Measurements from ENCODE around the gene GNPDA2. TPM values are rescaled to one million over a fixed set of nuclear protein-coding genes. Genes with fewer than 3 reads are reported as not detected.

The GNPDA2 gene
- total and polyA plus RNA-seq, 2 donors from 2014 or later: 12.3 to 19.4 TPM

- H3K27me3 ChIP-seq (ENCODE audit: control insufficient read depth, insufficient read depth, low read length): no peaks in the 10 kb centered on the region
- no peaks in the 10 kb centered on the region for H3K4me1 ChIP-seq (ENCODE audit: control insufficient read depth in 2 of 3, insufficient read depth in 2 of 3, low read depth in 1 of 3, low read length in 3 of 3)
- no peak for TF ChIP-seq CTCF (IDR thresholded peaks at IDR 0.05; ENCODE audit: borderline replicate concordance, extremely low read depth, insufficient read depth)
- FAIRE-seq: no peak
- intact Hi-C loops (cut with DNase I): no loop called here
- no peak overlapping the region for H3K27ac ChIP-seq (ENCODE audit: low read depth in 2 of 2, low read length in 2 of 2)
- no peak overlapping the region for H3K4me3 ChIP-seq (ENCODE audit: low read length in 3 of 3)
- no peak overlapping the region for H3K9ac ChIP-seq (ENCODE audit: low read length in 3 of 3)
- H3K9me3 ChIP-seq (ENCODE audit: control insufficient read depth in 2 of 3, insufficient read depth in 1 of 3, low read length in 3 of 3): no peaks in the 10 kb centered on the region
- no peak for DNase-seq
- no peaks in the 10 kb centered on the region for H3K36me3 ChIP-seq (ENCODE audit: control insufficient read depth in 2 of 3, insufficient read depth in 3 of 3, low read length in 3 of 3)
Observed at GRCh38 chr4:44671636-44672035, 54.7 kb downstream of the GNPDA2 start.

- no peak overlapping the region for H3K4me3 ChIP-seq (ENCODE audit: low read length in 3 of 3)
- no peak overlapping the region for H3K27ac ChIP-seq (ENCODE audit: low read depth in 2 of 2, low read length in 2 of 2)
- H3K27me3 ChIP-seq (ENCODE audit: control insufficient read depth, insufficient read depth, low read length): no peaks in the 10 kb centered on the region
- H3K4me1 ChIP-seq (ENCODE audit: control insufficient read depth in 2 of 3, insufficient read depth in 2 of 3, low read depth in 1 of 3, low read length in 3 of 3): no peaks in the 10 kb centered on the region
- no peak for FAIRE-seq
- intact Hi-C loops (cut with DNase I): no loop called here
- no peak overlapping the region for H3K9ac ChIP-seq (ENCODE audit: low read length in 3 of 3)
- H3K36me3 ChIP-seq (ENCODE audit: control insufficient read depth in 2 of 3, insufficient read depth in 3 of 3, low read length in 3 of 3): no peaks in the 10 kb centered on the region
- TF ChIP-seq CTCF (IDR thresholded peaks at IDR 0.05; ENCODE audit: borderline replicate concordance, extremely low read depth, insufficient read depth): no peak
- no peaks in the 10 kb centered on the region for H3K9me3 ChIP-seq (ENCODE audit: control insufficient read depth in 2 of 3, insufficient read depth in 1 of 3, low read length in 3 of 3)
- no peak for DNase-seq
Observed at GRCh38 chr4:44670506-44671199, 55.7 kb downstream of the GNPDA2 start.

- no peaks in the 10 kb centered on the region for H3K4me1 ChIP-seq (ENCODE audit: control insufficient read depth in 2 of 3, insufficient read depth in 2 of 3, low read depth in 1 of 3, low read length in 3 of 3)
- no peak for FAIRE-seq
- H3K27ac ChIP-seq (ENCODE audit: low read depth in 2 of 2, low read length in 2 of 2): no peak overlapping the region
- no peak for TF ChIP-seq CTCF (IDR thresholded peaks at IDR 0.05; ENCODE audit: borderline replicate concordance, extremely low read depth, insufficient read depth)
- no peaks in the 10 kb centered on the region for H3K36me3 ChIP-seq (ENCODE audit: control insufficient read depth in 2 of 3, insufficient read depth in 3 of 3, low read length in 3 of 3)
- H3K9me3 ChIP-seq (ENCODE audit: control insufficient read depth in 2 of 3, insufficient read depth in 1 of 3, low read length in 3 of 3): no peaks in the 10 kb centered on the region
- H3K4me3 ChIP-seq (ENCODE audit: low read length in 3 of 3): no peak overlapping the region
- intact Hi-C loops (cut with DNase I): no loop called here
- DNase-seq: no peak
- H3K9ac ChIP-seq (ENCODE audit: low read length in 3 of 3): no peak overlapping the region
- no peaks in the 10 kb centered on the region for H3K27me3 ChIP-seq (ENCODE audit: control insufficient read depth, insufficient read depth, low read length)
Observed at GRCh38 chr4:44668526-44668925, 57.8 kb downstream of the GNPDA2 start.
